Thyroid gland (tissue), 4 donors: ENCODE measurements around the gene LTBP3. TPM values are rescaled to one million over a fixed set of nuclear protein-coding genes. Genes with fewer than 3 reads are reported as not detected.

ENCODE experiments used
- DNase-seq, 2 donors: peaks; one replicate each; pipeline ENCODE4 v3.0.0-alpha.2; 2019
- H3K27ac ChIP-seq, 3 donors: fragments of 200-600 bp; sonication (generic); 1 replicate in 2 of 3; 2 replicates in 1 of 3; pipeline ENCODE4 v1.5.1; 2016 to 2019; ENCODE audit warnings: mild to moderate bottlenecking in 1 of 3, moderate library complexity in 1 of 3
- H3K27me3 ChIP-seq: fragments of 200-600 bp; sonication (generic); one replicate; pipeline ENCODE4 v1.5.1; 2019
- H3K36me3 ChIP-seq, 2 donors: fragments of 200-600 bp; sonication (generic); one replicate each; pipeline ENCODE4 v1.5.1; 2016 to 2019
- H3K4me1 ChIP-seq, 2 donors: fragments of 200-600 bp; sonication (generic); one replicate each; pipeline ENCODE4 v1.5.1; 2017 to 2019
- H3K4me3 ChIP-seq, 3 donors: fragments of 200-600 bp; sonication (generic); replicated peaks in 1 of 3; 1 replicate in 2 of 3; 2 replicates in 1 of 3; pipeline ENCODE4 v1.5.1; 2016; ENCODE audit warnings: mild to moderate bottlenecking in 1 of 3
- H3K9me3 ChIP-seq: fragments of 200-600 bp; sonication (generic); one replicate; pipeline ENCODE4 v1.5.1; 2017
- POLR2A ChIP-seq, 2 donors: fragments of 450-650 bp; IDR thresholded peaks; one replicate each; pipeline ENCODE4 v1.6.1; 2017; ENCODE audit warnings: antibody characterized with exemption in 2 of 2, mild to moderate bottlenecking in 2 of 2, moderate library complexity in 1 of 2
- WGBS, 2 donors: methylation state at CpG; one replicate each; pipeline ENCODE4 v1.1.5; 2017; 5-methylcytosine and 5-hydroxymethylcytosine counted together
- intact Hi-C: fragments of 100-400 bp; cut with DNase I; formaldehyde crosslinking; loops from one replicate; pipeline ENCODE4 v1.15.1; 2023
- total RNA-seq, 4 donors: library from RNA; depleted of rRNA; stranded (reverse); fragments of >200 nt; gene quantifications; one replicate each; pipeline ENCODE4 v1.2.3, GENCODE V29; 2016
- TF ChIP-seq, protein P1 (sequence below), 6 experiments: fragments of 200-600 bp in 3 of 6; fragments of 450-650 bp in 3 of 6; sonication (generic) in 3 of 6; IDR thresholded peaks; one replicate each; pipeline ENCODE4 v1.5.1; 2016 to 2019; ENCODE audit warnings: antibody characterized with exemption in 6 of 6, mild to moderate bottlenecking in 2 of 6, inconsistent platforms in 1 of 6, moderate library complexity in 1 of 6

The LTBP3 gene
- total RNA-seq, 4 donors from 2014 or later, result 195 to 277 (median 222) TPM

DNA sequence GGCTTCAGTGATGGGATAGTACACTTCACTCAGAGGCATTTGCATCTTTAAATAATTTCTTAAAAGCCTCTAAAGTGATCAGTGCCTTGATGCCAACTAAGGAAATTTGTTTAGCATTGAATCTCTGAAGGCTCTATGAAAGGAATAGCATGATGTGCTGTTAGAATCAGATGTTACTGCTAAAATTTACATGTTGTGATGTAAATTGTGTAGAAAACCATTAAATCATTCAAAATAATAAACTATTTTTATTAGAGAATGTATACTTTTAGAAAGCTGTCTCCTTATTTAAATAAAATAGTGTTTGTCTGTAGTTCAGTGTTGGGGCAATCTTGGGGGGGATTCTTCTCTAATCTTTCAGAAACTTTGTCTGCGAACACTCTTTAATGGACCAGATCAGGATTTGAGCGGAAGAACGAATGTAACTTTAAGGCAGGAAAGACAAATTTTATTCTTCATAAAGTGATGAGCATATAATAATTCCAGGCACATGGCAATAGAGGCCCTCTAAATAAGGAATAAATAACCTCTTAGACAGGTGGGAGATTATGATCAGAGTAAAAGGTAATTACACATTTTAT, 54.7 kb downstream of the LTBP3 start:
- peak overlapping the region; percentile 29 to 82 (median 76) for H3K4me3 ChIP-seq
- intact Hi-C loops, result no loop called here
- 1% methylated on average over 3 of the region's 3 CpGs for WGBS, 2 donors
- DNase-seq, result no peak
- H3K4me1 ChIP-seq, result peaks cover 14 to 22% of the 10 kb centered on the region in 2 donors
- TF ChIP-seq POLR2A (IDR thresholded peaks at IDR 0.05), result peak in 1 of 2 donors; percentile 38
- TF ChIP-seq, protein P1, sequence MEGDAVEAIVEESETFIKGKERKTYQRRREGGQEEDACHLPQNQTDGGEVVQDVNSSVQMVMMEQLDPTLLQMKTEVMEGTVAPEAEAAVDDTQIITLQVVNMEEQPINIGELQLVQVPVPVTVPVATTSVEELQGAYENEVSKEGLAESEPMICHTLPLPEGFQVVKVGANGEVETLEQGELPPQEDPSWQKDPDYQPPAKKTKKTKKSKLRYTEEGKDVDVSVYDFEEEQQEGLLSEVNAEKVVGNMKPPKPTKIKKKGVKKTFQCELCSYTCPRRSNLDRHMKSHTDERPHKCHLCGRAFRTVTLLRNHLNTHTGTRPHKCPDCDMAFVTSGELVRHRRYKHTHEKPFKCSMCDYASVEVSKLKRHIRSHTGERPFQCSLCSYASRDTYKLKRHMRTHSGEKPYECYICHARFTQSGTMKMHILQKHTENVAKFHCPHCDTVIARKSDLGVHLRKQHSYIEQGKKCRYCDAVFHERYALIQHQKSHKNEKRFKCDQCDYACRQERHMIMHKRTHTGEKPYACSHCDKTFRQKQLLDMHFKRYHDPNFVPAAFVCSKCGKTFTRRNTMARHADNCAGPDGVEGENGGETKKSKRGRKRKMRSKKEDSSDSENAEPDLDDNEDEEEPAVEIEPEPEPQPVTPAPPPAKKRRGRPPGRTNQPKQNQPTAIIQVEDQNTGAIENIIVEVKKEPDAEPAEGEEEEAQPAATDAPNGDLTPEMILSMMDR (IDR thresholded peaks at IDR 0.05), result no peak
- H3K27ac ChIP-seq, result peak overlapping the region; percentile 99 to 100 (median 100)
- H3K9me3 ChIP-seq, result no peaks in the 10 kb centered on the region
- peaks cover 62 to 65% of the 10 kb centered on the region in 2 donors for H3K36me3 ChIP-seq
- H3K27me3 ChIP-seq, result no peaks in the 10 kb centered on the region

DNA sequence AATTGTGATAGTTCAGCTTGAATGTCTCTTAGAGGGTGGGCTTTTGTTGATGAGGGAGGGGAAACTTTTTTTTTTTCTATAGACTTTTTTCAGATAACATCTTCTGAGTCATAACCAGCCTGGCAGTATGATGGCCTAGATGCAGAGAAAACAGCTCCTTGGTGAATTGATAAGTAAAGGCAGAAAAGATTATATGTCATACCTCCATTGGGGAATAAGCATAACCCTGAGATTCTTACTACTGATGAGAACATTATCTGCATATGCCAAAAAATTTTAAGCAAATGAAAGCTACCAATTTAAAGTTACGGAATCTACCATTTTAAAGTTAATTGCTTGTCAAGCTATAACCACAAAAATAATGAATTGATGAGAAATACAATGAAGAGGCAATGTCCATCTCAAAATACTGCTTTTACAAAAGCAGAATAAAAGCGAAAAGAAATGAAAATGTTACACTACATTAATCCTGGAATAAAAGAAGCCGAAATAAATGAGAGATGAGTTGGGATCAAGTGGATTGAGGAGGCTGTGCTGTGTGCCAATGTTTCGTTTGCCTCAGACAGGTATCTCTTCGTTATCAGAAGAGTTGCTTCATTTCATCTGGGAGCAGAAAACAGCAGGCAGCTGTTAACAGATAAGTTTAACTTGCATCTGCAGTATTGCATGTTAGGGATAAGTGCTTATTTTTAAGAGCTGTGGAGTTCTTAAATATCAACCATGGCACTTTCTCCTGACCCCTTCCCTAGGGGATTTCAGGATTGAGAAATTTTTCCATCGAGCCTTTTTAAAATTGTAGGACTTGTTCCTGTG, 55.4 kb downstream of the LTBP3 start:
- peak overlapping the region; percentile 99 to 100 (median 100) for H3K27ac ChIP-seq
- no peaks in the 10 kb centered on the region for H3K27me3 ChIP-seq
- TF ChIP-seq, protein P1 (IDR thresholded peaks at IDR 0.05), result no peak
- peak in 1 of 2 donors; percentile 71 for TF ChIP-seq POLR2A (IDR thresholded peaks at IDR 0.05)
- no peak for DNase-seq
- peaks cover 62 to 65% of the 10 kb centered on the region in 2 donors for H3K36me3 ChIP-seq
- H3K4me1 ChIP-seq, result peaks cover 14 to 21% of the 10 kb centered on the region in 2 donors
- H3K9me3 ChIP-seq, result no peaks in the 10 kb centered on the region
- intact Hi-C loops, result no loop called here
- peak overlapping the region; percentile 29 to 82 (median 76) for H3K4me3 ChIP-seq
- 0 to 1% methylated on average over 6 of the region's 6 CpGs for WGBS, 2 donors

DNA sequence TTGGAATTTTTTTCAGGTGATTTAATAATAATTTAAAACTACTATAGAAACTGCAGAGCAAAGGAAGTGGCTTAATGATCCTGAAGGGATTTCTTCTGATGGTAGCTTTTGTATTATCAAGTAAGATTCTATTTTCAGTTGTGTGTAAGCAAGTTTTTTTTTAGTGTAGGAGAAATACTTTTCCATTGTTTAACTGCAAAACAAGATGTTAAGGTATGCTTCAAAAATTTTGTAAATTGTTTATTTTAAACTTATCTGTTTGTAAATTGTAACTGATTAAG, 55.9 kb downstream of the LTBP3 start:
- Histone ChIP-seq H3K4me3 (peak overlapping the region; percentile 44 to 82 (median 76)), H3K36me3 (peaks cover 62 to 65% of the 10 kb centered on the region in 2 donors), H3K4me1 (peaks cover 14 to 15% of the 10 kb centered on the region in 2 donors), H3K9me3 (no peaks in the 10 kb centered on the region), H3K27me3 (no peaks in the 10 kb centered on the region), H3K27ac (peak overlapping the region; percentile 99 to 100 (median 100))
- no peak for DNase-seq
- no peak for TF ChIP-seq POLR2A (IDR thresholded peaks at IDR 0.05)
- TF ChIP-seq, protein P1 (IDR thresholded peaks at IDR 0.05), result no peak
- intact Hi-C loops, result no loop called here

DNA sequence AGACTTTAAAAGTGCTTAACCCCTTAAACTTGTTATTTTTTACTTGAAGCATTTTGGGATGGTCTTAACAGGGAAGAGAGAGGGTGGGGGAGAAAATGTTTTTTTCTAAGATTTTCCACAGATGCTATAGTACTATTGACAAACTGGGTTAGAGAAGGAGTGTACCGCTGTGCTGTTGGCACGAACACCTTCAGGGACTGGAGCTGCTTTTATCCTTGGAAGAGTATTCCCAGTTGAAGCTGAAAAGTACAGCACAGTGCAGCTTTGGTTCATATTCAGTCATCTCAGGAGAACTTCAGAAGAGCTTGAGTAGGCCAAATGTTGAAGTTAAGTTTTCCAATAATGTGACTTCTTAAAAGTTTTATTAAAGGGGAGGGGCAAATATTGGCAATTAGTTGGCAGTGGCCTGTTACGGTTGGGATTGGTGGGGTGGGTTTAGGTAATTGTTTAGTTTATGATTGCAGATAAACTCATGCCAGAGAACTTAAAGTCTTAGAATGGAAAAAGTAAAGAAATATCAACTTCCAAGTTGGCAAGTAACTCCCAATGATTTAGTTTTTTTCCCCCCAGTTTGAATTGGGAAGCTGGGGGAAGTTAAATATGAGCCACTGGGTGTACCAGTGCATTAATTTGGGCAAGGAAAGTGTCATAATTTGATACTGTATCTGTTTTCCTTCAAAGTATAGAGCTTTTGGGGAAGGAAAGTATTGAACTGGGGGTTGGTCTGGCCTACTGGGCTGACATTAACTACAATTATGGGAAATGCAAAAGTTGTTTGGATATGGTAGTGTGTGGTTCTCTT, 56.5 kb downstream of the LTBP3 start:
- no peaks in the 10 kb centered on the region for H3K9me3 ChIP-seq
- H3K27me3 ChIP-seq, result no peaks in the 10 kb centered on the region
- intact Hi-C loops, result no loop called here
- H3K27ac ChIP-seq, result peak overlapping the region; percentile 99 to 100 (median 100)
- TF ChIP-seq, protein P1 (IDR thresholded peaks at IDR 0.05), result no peak
- peak in 1 of 2 donors; percentile 37 for TF ChIP-seq POLR2A (IDR thresholded peaks at IDR 0.05)
- no peak for DNase-seq
- peak overlapping the region; percentile 44 to 82 (median 76) for H3K4me3 ChIP-seq
- H3K4me1 ChIP-seq, result peaks cover 14 to 17% of the 10 kb centered on the region in 2 donors
- 0 to 1% methylated on average over 3 of the region's 3 CpGs for WGBS, 2 donors
- peaks cover 62 to 65% of the 10 kb centered on the region in 2 donors for H3K36me3 ChIP-seq
